Brain microvascular endothelial cell (primary cell): Measurements from ENCODE around the gene PDE1C.
A peak's percentile ranks its signal among the peaks of the same experiment; 100 is the strongest.

Experiments
- DNase-seq: peaks from one replicate; pipeline ENCODE4 v3.0.0-alpha.2; 2020
- H3K27ac ChIP-seq: fragments of 250-450 bp; sonication (Bioruptor Pico); 2 replicates; pipeline ENCODE4 v1.5.1; 2020; ENCODE audit warnings: mild to moderate bottlenecking, moderate library complexity
- H3K27me3 ChIP-seq: fragments of 250-450 bp; sonication (Bioruptor Pico); replicated peaks from 2 replicates; pipeline ENCODE4 v1.5.1; 2020; ENCODE audit warnings: mild to moderate bottlenecking
- H3K36me3 ChIP-seq: fragments of 250-450 bp; sonication (Bioruptor Pico); replicated peaks from 2 replicates; pipeline ENCODE4 v1.5.1; 2020; ENCODE audit warnings: mild to moderate bottlenecking
- H3K4me3 ChIP-seq: 2 replicates; pipeline ENCODE4 v1.5.1; 2011; ENCODE audit warnings: low read depth, mild to moderate bottlenecking, control low read depth, low read length, moderate library complexity
- CTCF ChIP-seq: IDR thresholded peaks from 2 replicates; pipeline ENCODE4 v1.5.1; 2011; ENCODE audit warnings: low read depth, mild to moderate bottlenecking, moderate library complexity, low read length, control low read depth, inconsistent platforms; ENCODE audit errors: missing control alignments
- in situ Hi-C: cut with HindIII; loops from 2 replicates; pipeline ENCODE4 v1.10.0; 2017; ENCODE audit warnings: low sequenced_read_pairs, low pct_ligation_motif_present

Gene PDE1C

GRCh38 chr7:31785101-31785500, 285.1 kb downstream of the PDE1C start:
- no peak for TF ChIP-seq CTCF
- H3K36me3 ChIP-seq, result no peaks in the 10 kb centered on the region
- no peak overlapping the region for H3K27ac ChIP-seq
- no peak overlapping the region for H3K4me3 ChIP-seq
- no peak for DNase-seq
- no peaks in the 10 kb centered on the region for H3K27me3 ChIP-seq
- in situ Hi-C loops, result no loop called here

- no peaks in the 10 kb centered on the region for H3K27me3 ChIP-seq
- TF ChIP-seq CTCF, result no peak
These were observed 287.0 kb downstream of the PDE1C start for GRCh38 chr7:31783221-31783620.

GRCh38 chr7:31782411-31782991, 287.7 kb downstream of the PDE1C start:
- peak; percentile 84 for TF ChIP-seq CTCF
- Histone ChIP-seq H3K27me3 (no peaks in the 10 kb centered on the region), H3K36me3 (no peaks in the 10 kb centered on the region), H3K4me3 (no peak overlapping the region), H3K27ac (no peak overlapping the region)
- peak; percentile 64 for DNase-seq
- in situ Hi-C loops, result no loop called here

More at GRCh38 chr7:31783221-31783620, 287.0 kb downstream of the PDE1C start:
- H3K27ac ChIP-seq, result no peak overlapping the region
- no peaks in the 10 kb centered on the region for H3K36me3 ChIP-seq
- in situ Hi-C loops, result no loop called here
- DNase-seq, result no peak
- H3K4me3 ChIP-seq, result no peak overlapping the region

GRCh38 chr7:31778296-31778695, 291.9 kb downstream of the PDE1C start:
- TF ChIP-seq CTCF, result no peak
- in situ Hi-C loops, result no loop called here

GRCh38 chr7:31776616-31777015, 293.6 kb downstream of the PDE1C start:
- TF ChIP-seq CTCF, result no peak
- Histone ChIP-seq H3K27me3 (no peaks in the 10 kb centered on the region), H3K4me3 (no peak overlapping the region), H3K27ac (no peak overlapping the region), H3K36me3 (no peaks in the 10 kb centered on the region)
- in situ Hi-C loops, result no loop called here
- DNase-seq, result peak; percentile 59

More at GRCh38 chr7:31778296-31778695, 291.9 kb downstream of the PDE1C start:
- no peak for DNase-seq
- no peak overlapping the region for H3K27ac ChIP-seq
- no peaks in the 10 kb centered on the region for H3K36me3 ChIP-seq
- H3K4me3 ChIP-seq, result no peak overlapping the region
- H3K27me3 ChIP-seq, result no peaks in the 10 kb centered on the region

- in situ Hi-C loops, result no loop called here
- no peak for TF ChIP-seq CTCF
- no peak overlapping the region for H3K27ac ChIP-seq
These were observed 294.7 kb downstream of the PDE1C start for GRCh38 chr7:31775556-31775955.

More at GRCh38 chr7:31775556-31775955, 294.7 kb downstream of the PDE1C start:
- H3K4me3 ChIP-seq, result no peak overlapping the region
- DNase-seq, result no peak
- H3K36me3 ChIP-seq, result no peaks in the 10 kb centered on the region
- no peaks in the 10 kb centered on the region for H3K27me3 ChIP-seq
